ENCODE data around the gene SLC9A3. TPM values are rescaled to one million over a fixed set of nuclear protein-coding genes. Genes with fewer than 3 reads are reported as not detected.

SLC9A3 gene
- polyA plus RNA-seq, 1 of the 3 experiments (the other 2 are of a cell fraction): 1.9 TPM

DNA sequence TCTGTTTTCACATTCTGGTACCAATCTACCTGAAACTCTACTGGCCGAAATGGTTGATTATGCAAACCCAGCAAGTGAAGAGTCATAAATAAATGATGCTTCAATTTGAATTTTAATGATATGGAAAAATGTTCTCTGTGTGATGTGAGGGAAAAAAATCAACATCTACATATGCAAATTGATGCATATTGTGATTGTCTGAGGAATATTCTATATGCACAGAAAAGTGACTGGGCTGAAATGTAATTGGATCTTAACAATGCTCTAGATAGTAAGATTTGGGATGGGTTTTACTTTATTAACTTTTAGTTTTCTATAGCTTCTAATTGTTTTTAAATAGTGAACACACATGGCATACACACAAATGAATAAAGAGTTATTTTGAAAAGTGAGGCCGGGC, 25.0 kb upstream of the SLC9A3 start:
- no peak overlapping the region for H3K4me3 ChIP-seq (ENCODE audit: low read depth in 2 of 2, low read length in 1 of 2)
- H3K9me2 ChIP-seq: no peaks in the 10 kb centered on the region
- ChIA-PET CTCF (no interaction called here), POLR2A (no interaction called here)
- H3K79me2 ChIP-seq (ENCODE audit: insufficient read depth): no peaks in the 10 kb centered on the region
- WGBS (ENCODE audit: low lambda C conversion rate): 15% methylated on average over 2 of the region's 2 CpGs
- no peaks in the 10 kb centered on the region for H3K36me3 ChIP-seq (replicated peaks in 1 of 2; ENCODE audit: control insufficient read depth in 1 of 2, insufficient read depth in 2 of 2, low read length in 1 of 2)
- DNase-seq: no peak
- no peaks in the 10 kb centered on the region for H3K4me1 ChIP-seq (ENCODE audit: control insufficient read depth in 1 of 2, insufficient read depth in 2 of 2, low read depth in 1 of 2, low read length in 1 of 2)
- H2AFZ ChIP-seq (ENCODE audit: low read depth): no peak overlapping the region
- H3K9ac ChIP-seq: no peak overlapping the region
- no peaks in the 10 kb centered on the region for H3K9me3 ChIP-seq
- TF ChIP-seq NRF1 (IDR thresholded peaks at IDR 0.05; ENCODE audit: low read depth, low read length): no peak
- TF ChIP-seq FOXM1 (IDR thresholded peaks at IDR 0.05; ENCODE audit: low read depth): no peak
- no peak for TF ChIP-seq YY1 (IDR thresholded peaks at IDR 0.05; ENCODE audit: low read depth)
- TF ChIP-seq, protein P1, sequence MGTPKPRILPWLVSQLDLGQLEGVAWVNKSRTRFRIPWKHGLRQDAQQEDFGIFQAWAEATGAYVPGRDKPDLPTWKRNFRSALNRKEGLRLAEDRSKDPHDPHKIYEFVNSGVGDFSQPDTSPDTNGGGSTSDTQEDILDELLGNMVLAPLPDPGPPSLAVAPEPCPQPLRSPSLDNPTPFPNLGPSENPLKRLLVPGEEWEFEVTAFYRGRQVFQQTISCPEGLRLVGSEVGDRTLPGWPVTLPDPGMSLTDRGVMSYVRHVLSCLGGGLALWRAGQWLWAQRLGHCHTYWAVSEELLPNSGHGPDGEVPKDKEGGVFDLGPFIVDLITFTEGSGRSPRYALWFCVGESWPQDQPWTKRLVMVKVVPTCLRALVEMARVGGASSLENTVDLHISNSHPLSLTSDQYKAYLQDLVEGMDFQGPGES (IDR thresholded peaks at IDR 0.05; ENCODE audit: low read depth, low read length): no peak
- no peak for TF ChIP-seq ELF1 (IDR thresholded peaks at IDR 0.05)
- no peak for TF ChIP-seq GABPA (IDR thresholded peaks at IDR 0.05; ENCODE audit: low read depth)
- TF ChIP-seq, protein P2, sequence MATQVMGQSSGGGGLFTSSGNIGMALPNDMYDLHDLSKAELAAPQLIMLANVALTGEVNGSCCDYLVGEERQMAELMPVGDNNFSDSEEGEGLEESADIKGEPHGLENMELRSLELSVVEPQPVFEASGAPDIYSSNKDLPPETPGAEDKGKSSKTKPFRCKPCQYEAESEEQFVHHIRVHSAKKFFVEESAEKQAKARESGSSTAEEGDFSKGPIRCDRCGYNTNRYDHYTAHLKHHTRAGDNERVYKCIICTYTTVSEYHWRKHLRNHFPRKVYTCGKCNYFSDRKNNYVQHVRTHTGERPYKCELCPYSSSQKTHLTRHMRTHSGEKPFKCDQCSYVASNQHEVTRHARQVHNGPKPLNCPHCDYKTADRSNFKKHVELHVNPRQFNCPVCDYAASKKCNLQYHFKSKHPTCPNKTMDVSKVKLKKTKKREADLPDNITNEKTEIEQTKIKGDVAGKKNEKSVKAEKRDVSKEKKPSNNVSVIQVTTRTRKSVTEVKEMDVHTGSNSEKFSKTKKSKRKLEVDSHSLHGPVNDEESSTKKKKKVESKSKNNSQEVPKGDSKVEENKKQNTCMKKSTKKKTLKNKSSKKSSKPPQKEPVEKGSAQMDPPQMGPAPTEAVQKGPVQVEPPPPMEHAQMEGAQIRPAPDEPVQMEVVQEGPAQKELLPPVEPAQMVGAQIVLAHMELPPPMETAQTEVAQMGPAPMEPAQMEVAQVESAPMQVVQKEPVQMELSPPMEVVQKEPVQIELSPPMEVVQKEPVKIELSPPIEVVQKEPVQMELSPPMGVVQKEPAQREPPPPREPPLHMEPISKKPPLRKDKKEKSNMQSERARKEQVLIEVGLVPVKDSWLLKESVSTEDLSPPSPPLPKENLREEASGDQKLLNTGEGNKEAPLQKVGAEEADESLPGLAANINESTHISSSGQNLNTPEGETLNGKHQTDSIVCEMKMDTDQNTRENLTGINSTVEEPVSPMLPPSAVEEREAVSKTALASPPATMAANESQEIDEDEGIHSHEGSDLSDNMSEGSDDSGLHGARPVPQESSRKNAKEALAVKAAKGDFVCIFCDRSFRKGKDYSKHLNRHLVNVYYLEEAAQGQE (IDR thresholded peaks at IDR 0.05; ENCODE audit: low read depth, low read length): no peak
- no peak for TF ChIP-seq TAF1 (IDR thresholded peaks at IDR 0.05; ENCODE audit: borderline replicate concordance, low read depth, low read length)
- TF ChIP-seq SIN3A (IDR thresholded peaks at IDR 0.05; ENCODE audit: borderline replicate concordance, low read depth, low read length): no peak
- TF ChIP-seq MEF2A (IDR thresholded peaks at IDR 0.05; ENCODE audit: borderline replicate concordance, low read depth): no peak
- TF ChIP-seq JUND (IDR thresholded peaks at IDR 0.05): no peak
- TF ChIP-seq, protein P3, sequence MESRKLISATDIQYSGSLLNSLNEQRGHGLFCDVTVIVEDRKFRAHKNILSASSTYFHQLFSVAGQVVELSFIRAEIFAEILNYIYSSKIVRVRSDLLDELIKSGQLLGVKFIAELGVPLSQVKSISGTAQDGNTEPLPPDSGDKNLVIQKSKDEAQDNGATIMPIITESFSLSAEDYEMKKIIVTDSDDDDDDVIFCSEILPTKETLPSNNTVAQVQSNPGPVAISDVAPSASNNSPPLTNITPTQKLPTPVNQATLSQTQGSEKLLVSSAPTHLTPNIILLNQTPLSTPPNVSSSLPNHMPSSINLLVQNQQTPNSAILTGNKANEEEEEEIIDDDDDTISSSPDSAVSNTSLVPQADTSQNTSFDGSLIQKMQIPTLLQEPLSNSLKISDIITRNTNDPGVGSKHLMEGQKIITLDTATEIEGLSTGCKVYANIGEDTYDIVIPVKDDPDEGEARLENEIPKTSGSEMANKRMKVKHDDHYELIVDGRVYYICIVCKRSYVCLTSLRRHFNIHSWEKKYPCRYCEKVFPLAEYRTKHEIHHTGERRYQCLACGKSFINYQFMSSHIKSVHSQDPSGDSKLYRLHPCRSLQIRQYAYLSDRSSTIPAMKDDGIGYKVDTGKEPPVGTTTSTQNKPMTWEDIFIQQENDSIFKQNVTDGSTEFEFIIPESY (IDR thresholded peaks at IDR 0.05; ENCODE audit: borderline replicate concordance, low read depth): no peak
- no peak overlapping the region for H3K27ac ChIP-seq (ENCODE audit: low read depth in 2 of 2, low read length in 1 of 2)
- H4K20me1 ChIP-seq (ENCODE audit: insufficient read depth): no peaks in the 10 kb centered on the region
- no peaks in the 10 kb centered on the region; the same call in 1 of the 2 replicates for H3K27me3 ChIP-seq (ENCODE audit: insufficient read depth)
- H3K4me2 ChIP-seq: no peak overlapping the region
- H3F3A ChIP-seq (replicated peaks; ENCODE audit: insufficient read depth): no peaks in the 10 kb centered on the region
